ENCODE results near the gene ANKS1B.

Gene ANKS1B

GRCh38 chr12:99960311-99960710 lies 24.4 kb downstream of the ANKS1B start:
- Histone ChIP-seq H3K9me3 (ENCODE audit: control insufficient read depth, low read length) (no peaks in the 10 kb centered on the region), H3K4me1 (ENCODE audit: control insufficient read depth, insufficient read depth, low read length, poor library complexity, severe bottlenecking) (no peaks in the 10 kb centered on the region), H3K4me3 (ENCODE audit: extremely low read depth, insufficient read depth, low read length, poor library complexity, severe bottlenecking) (no peak overlapping the region), H3K36me3 (ENCODE audit: control insufficient read depth, insufficient read depth, low read length) (no peaks in the 10 kb centered on the region), H3K27ac (ENCODE audit: low read depth, low read length, severe bottlenecking) (no peak overlapping the region)
- 67 to 100% methylated on average over 1 of the region's 3 CpGs for WGBS, 2 experiments (ENCODE audit: insufficient coverage in 2 of 2)

GRCh38 chr12:99959549-99960170 lies 25.1 kb downstream of the ANKS1B start:
- 80% methylated on average over 2 of the region's 4 CpGs; no CpG with 5 or more reads in 1 of the 2 experiments for WGBS, 2 experiments (ENCODE audit: insufficient coverage in 2 of 2)
- Histone ChIP-seq H3K4me3 (ENCODE audit: extremely low read depth, insufficient read depth, low read length, poor library complexity, severe bottlenecking) (no peak overlapping the region), H3K36me3 (ENCODE audit: control insufficient read depth, insufficient read depth, low read length) (no peaks in the 10 kb centered on the region), H3K27ac (ENCODE audit: low read depth, low read length, severe bottlenecking) (no peak overlapping the region), H3K9me3 (ENCODE audit: control insufficient read depth, low read length) (no peaks in the 10 kb centered on the region), H3K4me1 (ENCODE audit: control insufficient read depth, insufficient read depth, low read length, poor library complexity, severe bottlenecking) (no peaks in the 10 kb centered on the region)

GRCh38 chr12:99957866-99958466 lies 26.8 kb downstream of the ANKS1B start:
- H3K27ac ChIP-seq (ENCODE audit: low read depth, low read length, severe bottlenecking), result no peak overlapping the region
- H3K4me3 ChIP-seq (ENCODE audit: extremely low read depth, insufficient read depth, low read length, poor library complexity, severe bottlenecking), result no peak overlapping the region
- H3K4me1 ChIP-seq (ENCODE audit: control insufficient read depth, insufficient read depth, low read length, poor library complexity, severe bottlenecking), result no peaks in the 10 kb centered on the region
- H3K9me3 ChIP-seq (ENCODE audit: control insufficient read depth, low read length), result no peaks in the 10 kb centered on the region
- 78 to 92% methylated on average over 2 to 3 of the region's 4 CpGs for WGBS, 2 experiments (ENCODE audit: insufficient coverage in 2 of 2)
- no peaks in the 10 kb centered on the region for H3K36me3 ChIP-seq (ENCODE audit: control insufficient read depth, insufficient read depth, low read length)

- 79 to 91% methylated on average over 2 of the region's 2 CpGs for WGBS, 2 experiments (ENCODE audit: insufficient coverage in 2 of 2)
- no peaks in the 10 kb centered on the region for H3K9me3 ChIP-seq (ENCODE audit: control insufficient read depth, low read length)
- H3K4me3 ChIP-seq (ENCODE audit: extremely low read depth, insufficient read depth, low read length, poor library complexity, severe bottlenecking), result no peak overlapping the region
- no peaks in the 10 kb centered on the region for H3K4me1 ChIP-seq (ENCODE audit: control insufficient read depth, insufficient read depth, low read length, poor library complexity, severe bottlenecking)
- H3K27ac ChIP-seq (ENCODE audit: low read depth, low read length, severe bottlenecking), result no peak overlapping the region
- no peaks in the 10 kb centered on the region for H3K36me3 ChIP-seq (ENCODE audit: control insufficient read depth, insufficient read depth, low read length)
Observed at GRCh38 chr12:99954724-99955123, 30.0 kb downstream of the ANKS1B start.

- Histone ChIP-seq H3K36me3 (ENCODE audit: control insufficient read depth, insufficient read depth, low read length) (no peaks in the 10 kb centered on the region), H3K4me3 (ENCODE audit: extremely low read depth, insufficient read depth, low read length, poor library complexity, severe bottlenecking) (no peak overlapping the region), H3K9me3 (ENCODE audit: control insufficient read depth, low read length) (no peaks in the 10 kb centered on the region), H3K4me1 (ENCODE audit: control insufficient read depth, insufficient read depth, low read length, poor library complexity, severe bottlenecking) (no peaks in the 10 kb centered on the region), H3K27ac (ENCODE audit: low read depth, low read length, severe bottlenecking) (no peak overlapping the region)
- WGBS, 2 experiments (ENCODE audit: insufficient coverage in 2 of 2), result no CpG with 5 or more reads among the region's 3 CpGs
Observed at GRCh38 chr12:99948370-99948769, 36.4 kb downstream of the ANKS1B start.

- H3K9me3 ChIP-seq (ENCODE audit: control insufficient read depth, low read length), result no peaks in the 10 kb centered on the region
- no peak overlapping the region for H3K27ac ChIP-seq (ENCODE audit: low read depth, low read length, severe bottlenecking)
- no peaks in the 10 kb centered on the region for H3K36me3 ChIP-seq (ENCODE audit: control insufficient read depth, insufficient read depth, low read length)
- no peak overlapping the region for H3K4me3 ChIP-seq (ENCODE audit: extremely low read depth, insufficient read depth, low read length, poor library complexity, severe bottlenecking)
- no peaks in the 10 kb centered on the region for H3K4me1 ChIP-seq (ENCODE audit: control insufficient read depth, insufficient read depth, low read length, poor library complexity, severe bottlenecking)
- WGBS, 2 experiments (ENCODE audit: insufficient coverage in 2 of 2), result 60 to 100% methylated on average over 1 of the region's 1 CpG
Observed at GRCh38 chr12:99946131-99946530, 38.6 kb downstream of the ANKS1B start.

GRCh38 chr12:99935608-99936007 lies 49.1 kb downstream of the ANKS1B start:
- no peaks in the 10 kb centered on the region for H3K4me1 ChIP-seq (ENCODE audit: control insufficient read depth, insufficient read depth, low read length, poor library complexity, severe bottlenecking)
- H3K9me3 ChIP-seq (ENCODE audit: control insufficient read depth, low read length), result no peaks in the 10 kb centered on the region
- H3K36me3 ChIP-seq (ENCODE audit: control insufficient read depth, insufficient read depth, low read length), result no peaks in the 10 kb centered on the region
- H3K27ac ChIP-seq (ENCODE audit: low read depth, low read length, severe bottlenecking), result no peak overlapping the region
- WGBS, 2 experiments (ENCODE audit: insufficient coverage in 2 of 2), result 73 to 78% methylated on average over 1 of the region's 3 CpGs
- H3K4me3 ChIP-seq (ENCODE audit: extremely low read depth, insufficient read depth, low read length, poor library complexity, severe bottlenecking), result no peak overlapping the region

GRCh38 chr12:99926511-99927169 lies 58.1 kb downstream of the ANKS1B start:
- no peak overlapping the region for H3K27ac ChIP-seq (ENCODE audit: low read depth, low read length, severe bottlenecking)
- H3K36me3 ChIP-seq (ENCODE audit: control insufficient read depth, insufficient read depth, low read length), result no peaks in the 10 kb centered on the region
- H3K4me1 ChIP-seq (ENCODE audit: control insufficient read depth, insufficient read depth, low read length, poor library complexity, severe bottlenecking), result no peaks in the 10 kb centered on the region
- H3K4me3 ChIP-seq (ENCODE audit: extremely low read depth, insufficient read depth, low read length, poor library complexity, severe bottlenecking), result no peak overlapping the region
- WGBS, 2 experiments (ENCODE audit: insufficient coverage in 2 of 2), result 82 to 86% methylated on average over 1 of the region's 2 CpGs
- H3K9me3 ChIP-seq (ENCODE audit: control insufficient read depth, low read length), result no peaks in the 10 kb centered on the region

- Histone ChIP-seq H3K27ac (ENCODE audit: low read depth, low read length, severe bottlenecking) (no peak overlapping the region), H3K4me3 (ENCODE audit: extremely low read depth, insufficient read depth, low read length, poor library complexity, severe bottlenecking) (no peak overlapping the region), H3K4me1 (ENCODE audit: control insufficient read depth, insufficient read depth, low read length, poor library complexity, severe bottlenecking) (no peaks in the 10 kb centered on the region), H3K9me3 (ENCODE audit: control insufficient read depth, low read length) (no peaks in the 10 kb centered on the region), H3K36me3 (ENCODE audit: control insufficient read depth, insufficient read depth, low read length) (no peaks in the 10 kb centered on the region)
- 84 to 94% methylated on average over 2 to 3 of the region's 5 CpGs for WGBS, 2 experiments (ENCODE audit: insufficient coverage in 2 of 2)
Observed at GRCh38 chr12:99920353-99920960, 64.3 kb downstream of the ANKS1B start.

GRCh38 chr12:99917711-99918402 lies 66.9 kb downstream of the ANKS1B start:
- 62 to 100% methylated on average over 2 of the region's 5 CpGs for WGBS, 2 experiments (ENCODE audit: insufficient coverage in 2 of 2)
- no peaks in the 10 kb centered on the region for H3K4me1 ChIP-seq (ENCODE audit: control insufficient read depth, insufficient read depth, low read length, poor library complexity, severe bottlenecking)
- no peak overlapping the region for H3K27ac ChIP-seq (ENCODE audit: low read depth, low read length, severe bottlenecking)
- H3K9me3 ChIP-seq (ENCODE audit: control insufficient read depth, low read length), result no peaks in the 10 kb centered on the region
- no peaks in the 10 kb centered on the region for H3K36me3 ChIP-seq (ENCODE audit: control insufficient read depth, insufficient read depth, low read length)
- H3K4me3 ChIP-seq (ENCODE audit: extremely low read depth, insufficient read depth, low read length, poor library complexity, severe bottlenecking), result no peak overlapping the region

All from mesodermal cell (in vitro differentiated cells).